Medulla oblongata (tissue), 1 donor: ENCODE data around the gene CNOT3.
"Not testable (repeated sequence)": the region's sequence is repeated elsewhere in the genome, so short reads cannot be mapped to it uniquely, and the experiment has no call there.

Experiments
- DNase-seq: peaks from one replicate; pipeline ENCODE4 v3.0.0-alpha.2; 2015; ENCODE audit errors: extremely low spot score

The CNOT3 gene

GRCh38 chr19:54137699-54138488 lies at the start of gene CNOT3:
TSS of gene CNOT3 (plus strand) at chr19:54137762. CDS start at chr19:54142979, 5,217 bp downstream.
- no peak for DNase-seq

- DNase-seq, result no peak
Observed at GRCh38 chr19:54094426-54095000, 43.0 kb upstream of the CNOT3 start.

GRCh38 chr19:54095136-54095858 lies 42.3 kb upstream of the CNOT3 start:
- no peak for DNase-seq

- DNase-seq, result not testable (repeated sequence)
Observed at GRCh38 chr19:54095859-54096616, 41.5 kb upstream of the CNOT3 start.

- DNase-seq, result no peak
Observed at GRCh38 chr19:54096617-54097106, 40.9 kb upstream of the CNOT3 start.

- DNase-seq, result no peak
Observed at GRCh38 chr19:54099190-54099902, 38.2 kb upstream of the CNOT3 start.

- DNase-seq, result not testable (repeated sequence)
Observed at GRCh38 chr19:54099903-54100255, 37.7 kb upstream of the CNOT3 start.

- DNase-seq, result peak; percentile 49
Observed at GRCh38 chr19:54100561-54100960, 37.0 kb upstream of the CNOT3 start, which contains the start of gene OSCAR. TSS of gene OSCAR (minus strand) at chr19:54100803. CDS start at chr19:54100792, 11 bp downstream.

- peak; percentile 99 for DNase-seq
Observed at GRCh38 chr19:54102421-54103169, 35.0 kb upstream of the CNOT3 start, which contains the start of gene NDUFA3. TSS of gene NDUFA3 (plus strand) at chr19:54102855. CDS start at chr19:54102879, 24 bp downstream.

- DNase-seq, result no peak
Observed at GRCh38 chr19:54104998-54105715, 32.4 kb upstream of the CNOT3 start.

- DNase-seq, result no peak
Observed at GRCh38 chr19:54105796-54106195, 31.8 kb upstream of the CNOT3 start.

- DNase-seq, result no peak
Observed at GRCh38 chr19:54106716-54107115, 30.8 kb upstream of the CNOT3 start.

- no peak for DNase-seq
Observed at GRCh38 chr19:54107876-54108490, 29.6 kb upstream of the CNOT3 start.

- DNase-seq, result no peak
Observed at GRCh38 chr19:54108496-54108895, 29.1 kb upstream of the CNOT3 start.

- no peak for DNase-seq
Observed at GRCh38 chr19:54109651-54110050, 27.9 kb upstream of the CNOT3 start.

GRCh38 chr19:54114340-54115108 lies 23.0 kb upstream of the CNOT3 start:
- peak; percentile 57 for DNase-seq

- peak; percentile 98 for DNase-seq
Observed at GRCh38 chr19:54115109-54116063, 22.2 kb upstream of the CNOT3 start, which contains the start of the genes PRPF31 and TFPT. TSS of gene PRPF31 (plus strand) at chr19:54115754. CDS start at chr19:54118279, 2,525 bp downstream. TSS of gene TFPT (minus strand) at chr19:54115657. CDS start at chr19:54115269, 388 bp downstream.
